T-helper 22 cell (primary cell): Measurements from ENCODE around the gene TMEM120A.

Source experiments
- DNase-seq: peaks from one replicate; pipeline ENCODE4 v3.0.0-alpha.2; 2020; ENCODE audit warnings: low read depth

Gene TMEM120A

DNA sequence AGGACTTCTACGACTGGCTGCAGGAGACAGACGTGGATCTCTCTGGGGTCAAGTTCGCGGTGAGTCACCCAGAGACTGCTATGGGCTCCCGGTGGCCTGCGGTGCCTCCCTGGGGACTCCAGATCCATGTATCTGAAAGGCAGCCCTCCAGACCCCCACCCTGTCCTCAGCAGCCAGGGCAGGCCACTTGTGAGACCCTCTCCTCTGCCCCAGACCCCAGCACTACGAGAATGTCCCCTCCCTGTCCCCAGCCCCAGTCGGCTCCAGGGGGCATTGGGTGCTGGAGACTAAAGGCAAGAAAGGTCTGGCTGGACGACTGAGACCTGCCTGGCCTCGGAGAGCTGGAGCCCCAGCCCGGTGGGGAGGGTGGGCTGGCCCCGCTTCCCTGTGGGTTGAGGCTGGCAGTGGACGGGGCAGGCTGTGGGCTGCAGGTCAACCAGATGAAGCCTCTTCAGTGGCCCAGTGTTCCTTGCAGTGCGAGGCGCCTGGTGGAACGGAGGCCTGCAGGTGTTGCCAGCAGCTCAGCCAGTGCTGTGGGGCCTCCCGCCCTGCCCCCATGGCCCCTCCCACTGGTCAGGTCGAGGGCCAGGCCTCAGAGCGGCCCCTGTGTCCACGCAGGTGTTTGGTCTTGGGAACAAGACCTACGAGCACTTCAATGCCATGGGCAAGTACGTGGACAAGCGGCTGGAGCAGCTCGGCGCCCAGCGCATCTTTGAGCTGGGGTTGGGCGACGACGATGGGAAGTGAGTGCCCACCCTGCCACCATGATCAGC, 13.8 kb downstream of the TMEM120A start:
- no peak for DNase-seq

DNA sequence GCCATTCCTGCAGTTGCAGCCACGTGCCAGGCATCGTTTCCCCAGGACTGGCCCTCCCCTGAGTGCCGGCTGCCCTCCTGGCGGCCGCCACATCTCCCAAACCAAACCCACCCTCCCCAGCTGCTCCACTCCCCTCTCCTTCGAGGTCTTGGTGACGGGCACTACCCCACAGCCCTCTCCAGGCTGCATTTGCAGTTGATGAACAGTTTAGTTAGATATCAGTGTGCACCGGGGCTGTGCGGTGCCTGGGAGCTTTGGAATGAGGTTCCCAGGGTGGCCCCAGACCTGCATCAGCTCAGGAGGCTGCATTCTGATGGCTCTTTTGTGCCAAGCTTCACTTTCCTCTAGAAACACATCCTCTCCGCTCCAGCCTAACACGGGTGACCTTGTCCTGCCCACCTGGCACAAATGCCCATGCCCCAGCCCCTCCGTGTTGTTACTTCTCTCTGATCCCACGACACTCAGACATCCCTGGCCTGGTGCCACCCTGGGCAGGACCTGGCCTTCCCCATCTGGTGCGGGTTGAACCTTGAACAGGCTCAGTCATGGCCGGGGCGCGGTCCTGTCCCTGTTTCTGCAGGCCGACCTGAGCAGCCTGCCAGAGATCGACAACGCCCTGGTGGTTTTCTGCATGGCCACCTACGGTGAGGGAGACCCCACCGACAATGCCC, 14.5 kb downstream of the TMEM120A start:
- DNase-seq: no peak

DNA sequence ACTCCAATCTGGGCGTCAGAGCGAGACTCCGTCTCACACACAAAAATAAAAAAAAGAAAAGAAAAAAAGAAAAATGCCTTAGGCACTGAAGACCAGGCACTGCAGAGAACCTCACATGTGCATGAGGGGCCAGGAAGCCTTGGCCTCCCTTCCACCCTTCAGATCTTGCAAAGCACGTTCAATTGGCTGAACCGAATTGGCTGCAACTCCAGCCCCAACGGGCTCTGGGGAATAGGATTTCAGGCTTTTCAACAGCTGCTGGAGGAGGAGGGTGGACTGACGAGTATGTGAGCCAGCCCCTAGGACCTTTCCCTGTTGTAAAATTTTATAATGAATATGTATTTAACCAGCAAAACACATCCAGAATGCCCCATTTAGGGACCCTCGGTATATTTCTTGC, 16.7 kb downstream of the TMEM120A start:
- DNase-seq: no peak

DNA sequence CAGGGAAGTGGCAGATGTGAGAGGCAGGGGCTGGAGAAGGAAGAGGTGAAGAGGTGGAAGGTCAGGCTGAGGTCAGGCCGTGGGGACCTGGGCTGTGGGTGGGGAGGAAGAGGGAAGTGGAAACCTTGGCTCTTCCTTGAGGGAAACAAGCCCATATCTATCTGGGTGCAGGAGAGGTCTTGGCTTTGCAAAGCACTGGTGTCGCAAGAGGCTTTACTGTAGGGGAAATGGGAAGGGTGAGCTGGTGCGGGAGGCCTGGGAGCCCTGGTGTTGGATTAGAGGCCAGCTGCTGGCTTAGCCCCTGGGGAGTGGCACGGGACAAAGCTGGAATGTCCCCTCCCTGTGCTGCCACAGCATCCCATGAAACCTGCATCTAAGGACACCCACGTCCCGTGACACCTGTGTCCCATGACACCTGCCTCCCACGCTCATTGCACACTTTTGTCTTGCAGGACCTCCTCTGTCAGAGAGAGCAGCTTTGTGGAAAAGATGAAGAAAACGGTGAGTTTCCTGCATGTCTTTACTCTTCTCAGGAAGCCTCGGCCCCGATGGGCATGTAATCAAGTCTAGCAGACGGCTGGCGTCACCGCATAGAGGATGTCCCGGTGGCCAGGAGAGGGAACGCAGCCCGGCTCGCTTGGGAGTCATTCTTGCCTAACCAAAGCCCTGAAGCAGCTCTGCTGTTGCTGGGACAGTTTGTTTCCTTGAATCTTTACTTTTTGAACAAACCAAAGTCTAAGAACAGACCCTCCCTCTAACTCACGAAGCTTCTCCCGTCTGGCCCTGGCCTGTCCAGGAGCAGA, 22.2 kb downstream of the TMEM120A start:
- DNase-seq: no peak

- no peak for DNase-seq
These were observed 23.0 kb downstream of the TMEM120A start for GRCh38 chr7:75971309-75971960.

DNA sequence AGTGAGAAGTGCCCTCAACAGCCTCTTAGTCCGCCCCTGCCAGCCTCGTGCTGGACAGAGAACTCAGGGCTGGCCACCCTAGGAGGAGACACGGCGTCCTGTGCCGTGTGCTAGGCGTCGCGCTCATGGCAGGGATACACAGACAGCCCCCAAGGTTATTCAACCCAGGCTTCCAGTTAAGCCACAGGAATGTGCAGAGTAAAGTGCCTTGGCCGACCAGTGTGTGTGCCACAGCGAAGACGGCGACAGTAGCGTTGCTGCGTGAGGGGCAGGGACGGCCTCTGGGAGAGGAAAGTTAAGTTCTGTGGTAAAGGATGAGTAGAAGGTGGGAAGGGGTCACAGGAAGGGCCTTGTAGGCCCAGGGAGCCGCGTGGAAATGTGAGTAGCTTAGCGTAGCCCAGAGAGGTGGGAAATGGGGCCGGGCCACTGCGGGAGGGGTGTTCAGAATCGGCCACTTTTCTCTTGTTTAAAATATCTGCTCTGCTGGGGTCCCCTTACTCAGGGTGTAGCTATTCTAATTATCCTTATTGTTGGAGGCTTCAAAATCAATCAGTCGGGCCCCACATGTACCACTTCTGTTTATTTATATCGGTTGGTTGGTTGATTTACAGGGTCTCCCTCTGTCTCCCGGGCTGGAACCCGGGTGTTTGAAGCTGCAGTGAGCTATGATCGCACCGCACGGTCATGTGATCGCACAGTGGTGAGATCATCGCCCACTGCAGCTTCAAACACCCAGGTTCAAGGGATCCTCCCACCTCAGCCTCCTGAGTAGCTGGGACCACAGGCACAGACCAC, 24.5 kb downstream of the TMEM120A start:
- DNase-seq: no peak

DNA sequence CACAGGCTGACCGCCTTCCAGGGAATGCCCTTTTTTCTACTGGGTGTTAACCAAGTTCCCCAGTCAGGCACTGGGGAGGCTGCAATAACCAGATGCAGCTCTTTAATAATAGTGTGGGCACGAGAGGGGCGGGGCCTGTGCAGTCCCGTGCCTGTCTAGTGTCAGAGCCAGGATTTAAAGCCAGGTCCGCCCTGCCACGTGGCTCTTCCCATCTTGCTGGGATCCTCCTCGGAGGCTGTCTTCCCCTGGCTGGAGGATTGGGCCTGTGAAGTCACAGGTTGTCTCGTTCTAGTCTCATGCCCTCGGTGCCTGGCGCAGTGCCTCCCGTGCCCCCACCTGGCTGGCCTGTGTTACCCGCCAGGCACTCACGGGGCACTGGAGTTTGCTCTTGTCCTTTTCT, 25.2 kb downstream of the TMEM120A start:
- no peak for DNase-seq

- DNase-seq: no peak
These were observed 25.8 kb downstream of the TMEM120A start for GRCh38 chr7:75968561-75969001.

GRCh38 chr7:75968012-75968411, 26.4 kb downstream of the TMEM120A start:
- no peak for DNase-seq

DNA sequence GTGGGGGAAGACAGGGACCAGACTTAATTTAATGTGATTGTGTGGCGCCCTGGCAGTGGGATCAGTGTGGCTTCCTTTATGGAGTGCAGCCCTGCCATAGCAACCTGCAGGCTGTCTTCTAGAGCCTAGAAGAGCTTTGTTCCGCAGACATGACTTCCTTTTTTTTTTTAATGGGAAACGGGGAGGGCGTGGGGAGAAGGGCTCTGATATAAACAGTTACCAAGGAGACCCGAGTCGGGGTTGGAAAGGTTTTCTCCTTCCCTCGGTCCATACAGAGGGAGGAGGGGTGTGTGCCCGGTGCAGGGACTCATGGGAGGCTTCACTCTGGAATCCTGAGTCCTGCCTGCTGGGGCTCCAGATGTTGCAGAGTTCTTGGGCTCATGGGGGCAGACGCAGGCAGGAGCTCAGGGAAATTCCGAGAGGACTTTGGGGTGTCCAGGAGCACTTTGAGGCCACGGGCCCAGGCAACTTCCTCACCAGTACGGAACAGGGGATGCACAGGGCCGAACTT, 26.9 kb downstream of the TMEM120A start:
- DNase-seq: no peak

- DNase-seq: no peak
These were observed 27.3 kb downstream of the TMEM120A start for GRCh38 chr7:75967055-75967454.

DNA sequence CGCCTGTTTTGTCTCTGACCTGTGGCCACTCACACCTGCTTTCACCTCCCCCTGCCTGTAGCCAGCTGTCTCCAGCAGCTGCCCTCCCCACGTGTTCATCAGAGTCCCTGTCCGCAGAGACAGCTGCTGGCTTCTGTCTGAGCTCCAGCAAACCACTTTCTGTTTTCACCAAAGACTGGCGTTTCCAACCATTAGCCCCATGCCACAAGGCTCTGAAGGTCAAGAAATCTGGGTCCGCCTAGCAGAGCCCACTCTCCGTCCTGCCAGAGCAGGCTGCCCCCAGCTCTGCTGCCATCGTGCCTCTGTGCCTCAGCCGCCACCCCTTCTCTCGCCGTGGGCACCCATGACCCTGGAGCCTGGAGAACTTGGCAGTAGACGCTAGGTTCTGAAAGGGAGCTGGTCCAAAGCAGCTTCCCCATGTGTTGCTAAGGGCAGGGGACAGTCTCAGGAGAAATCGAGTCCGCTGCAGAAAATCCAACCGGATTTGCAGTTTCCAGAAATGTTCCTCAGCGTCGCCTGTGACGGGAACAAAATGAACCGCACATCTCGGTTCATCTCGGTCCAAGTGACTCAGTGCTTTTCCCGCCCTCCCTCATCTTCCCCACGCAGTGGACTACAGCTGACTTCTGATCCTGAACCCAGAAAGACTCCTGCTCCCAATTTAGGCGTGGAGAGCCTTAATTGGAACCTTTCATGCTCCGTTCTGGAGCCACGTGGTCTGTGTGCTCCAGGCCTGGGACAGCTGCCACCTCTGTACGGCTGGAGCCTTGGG, 28.0 kb downstream of the TMEM120A start:
- no peak for DNase-seq

GRCh38 chr7:75965617-75966016, 28.8 kb downstream of the TMEM120A start:
- no peak for DNase-seq

GRCh38 chr7:75963381-75963995, 30.9 kb downstream of the TMEM120A start:
- no peak for DNase-seq

GRCh38 chr7:75962607-75963380, 31.6 kb downstream of the TMEM120A start:
- no peak for DNase-seq

DNA sequence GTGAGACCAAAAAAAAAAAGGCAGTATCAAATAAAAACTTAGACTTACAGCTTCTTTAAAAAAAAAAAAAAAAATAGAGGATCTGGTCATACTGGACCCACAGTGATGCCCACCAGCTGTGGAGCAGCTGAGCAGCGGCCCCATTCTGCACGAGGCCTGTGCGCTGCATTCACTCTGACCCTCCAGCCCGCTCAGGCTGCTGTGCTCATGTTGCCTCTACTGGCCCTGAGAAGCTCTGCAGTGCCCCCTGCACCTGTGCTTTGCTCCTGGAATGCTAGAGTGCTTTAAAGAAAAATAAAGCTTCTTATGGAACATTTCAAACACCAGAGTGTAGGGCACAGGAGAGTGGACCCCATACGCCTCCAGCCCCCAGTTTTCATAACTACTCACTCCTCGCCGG, 33.2 kb downstream of the TMEM120A start:
- no peak for DNase-seq

DNA sequence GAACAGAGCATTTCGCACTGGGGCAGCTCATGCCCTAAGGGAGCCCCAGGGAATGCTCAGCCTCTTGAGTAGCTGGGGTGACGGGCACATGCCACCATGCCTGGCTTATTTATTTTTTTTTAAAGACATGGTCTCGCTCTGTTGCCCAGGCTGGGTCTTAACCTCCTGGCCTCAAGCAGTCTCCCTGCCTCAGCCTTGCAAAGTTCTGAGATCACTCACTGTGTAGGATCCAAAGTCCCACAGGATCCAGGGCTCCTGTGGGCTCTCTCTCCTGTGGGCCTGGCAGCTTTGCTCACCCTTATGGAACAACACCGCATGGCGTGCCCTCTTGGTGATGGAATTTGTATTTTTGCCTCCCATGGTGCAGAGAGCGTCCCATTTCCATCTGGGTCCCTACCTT, 34.0 kb downstream of the TMEM120A start:
- DNase-seq: no peak

DNA sequence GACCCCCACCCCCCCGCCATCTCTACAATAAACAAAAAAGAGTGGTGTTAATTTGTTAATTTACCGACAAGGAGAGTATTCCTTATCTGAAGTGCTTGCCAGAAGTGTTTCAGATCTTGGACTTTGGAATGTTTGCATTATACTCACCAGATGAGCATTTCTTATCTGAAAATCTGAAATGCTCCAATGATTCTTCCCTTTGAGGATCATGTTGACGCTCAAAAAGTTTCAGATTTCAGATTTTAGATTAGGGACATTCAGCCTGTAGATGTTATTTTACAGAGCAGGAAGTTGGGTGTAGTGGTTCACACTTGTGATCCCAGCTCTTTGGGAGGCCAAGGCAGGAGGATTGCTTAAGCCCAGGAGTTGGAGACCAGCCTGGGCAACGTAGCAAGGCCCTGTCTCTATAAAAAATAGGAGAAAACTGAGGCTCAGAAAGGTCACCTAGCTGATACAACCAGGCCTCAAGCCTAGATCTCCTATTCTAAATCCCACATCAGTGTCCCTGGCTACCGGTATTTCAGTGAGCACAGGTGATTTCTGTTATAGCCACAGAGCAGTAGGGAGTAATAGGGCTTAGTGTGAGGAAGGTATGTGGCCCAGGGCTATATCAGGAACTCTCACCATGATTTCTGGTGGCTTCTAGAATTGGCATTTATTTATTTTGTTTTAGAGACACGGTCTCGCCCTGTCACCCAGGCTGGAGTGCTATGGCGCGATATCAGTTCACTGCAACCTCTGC, 35.4 kb downstream of the TMEM120A start:
- no peak for DNase-seq
